GM23248 (cell line): ENCODE results near the gene LPGAT1.

Source experiments
- EZH2 ChIP-seq: fragments of 200-600 bp; sonication (generic); IDR thresholded peaks from 2 replicates; pipeline ENCODE4 v1.6.1; 2018; ENCODE audit warnings: antibody characterized with exemption, mild to moderate bottlenecking; ENCODE audit not compliant: insufficient read depth, poor library complexity, severe bottlenecking
- EZH2phosphoT487 ChIP-seq: fragments of 200-600 bp; sonication (generic); IDR thresholded peaks from 2 replicates; pipeline ENCODE4 v1.6.1; 2018; ENCODE audit warnings: antibody characterized with exemption, moderate library complexity, mild to moderate bottlenecking, low read depth; ENCODE audit not compliant: insufficient read depth

- TF ChIP-seq EZH2: no peak
- TF ChIP-seq EZH2phosphoT487: no peak
Measured at GRCh38 chr1:211762206-211762605, 68.4 kb downstream of the LPGAT1 start.
